HG03097 (cell line): ENCODE data around the gene C12orf76.
"Not testable (repeated sequence)": the region's sequence is repeated elsewhere in the genome, so short reads cannot be mapped to it uniquely, and the experiment has no call there.

Experiments
- ATAC-seq: cut with Tn5 transposase; IDR thresholded peaks from one replicate; pipeline ENCODE4 v1.9.1; 2021; ENCODE audit not compliant: unreplicated experiment, low FRiP score

Gene C12orf76

DNA sequence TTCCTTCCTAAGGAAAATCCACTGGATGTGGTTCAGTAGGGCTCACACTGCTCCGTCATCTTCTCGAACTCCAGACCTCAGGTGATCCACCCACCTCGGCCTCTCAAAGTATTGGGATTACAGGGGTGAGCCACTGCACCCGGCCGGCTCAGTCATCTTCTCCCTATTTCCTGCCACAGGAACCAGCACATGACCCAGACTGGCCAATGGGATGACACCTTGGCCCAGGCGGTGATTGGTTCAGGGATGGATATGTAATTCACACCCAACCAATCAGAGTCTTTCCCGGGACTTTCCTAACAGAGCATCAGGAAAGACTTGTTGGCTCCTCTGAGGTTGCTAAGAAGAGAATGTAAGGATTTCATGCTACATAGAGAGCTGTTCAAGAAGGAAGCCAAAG is 19.2 kb upstream of the C12orf76 start:
- ATAC-seq: no peak

DNA sequence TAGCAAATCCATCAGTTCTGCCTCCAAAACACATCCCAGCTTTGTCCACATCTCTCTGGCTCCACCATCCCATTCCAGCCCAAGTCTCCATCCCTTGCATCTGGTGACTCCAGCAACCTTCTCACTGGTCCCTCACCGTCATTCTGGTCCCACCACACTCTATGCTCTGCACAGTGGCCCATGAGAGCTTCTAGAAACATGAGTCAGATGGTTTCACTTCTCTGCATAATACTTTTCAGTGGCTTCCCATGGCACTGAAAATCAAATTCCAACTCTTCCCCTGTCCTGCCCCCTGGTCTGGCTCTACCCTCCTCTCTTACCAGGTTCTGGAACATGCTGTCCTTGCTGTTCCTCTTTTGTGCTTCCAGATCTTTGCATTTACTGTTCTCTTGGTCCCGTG is 17.2 kb upstream of the C12orf76 start:
- ATAC-seq: no peak

DNA sequence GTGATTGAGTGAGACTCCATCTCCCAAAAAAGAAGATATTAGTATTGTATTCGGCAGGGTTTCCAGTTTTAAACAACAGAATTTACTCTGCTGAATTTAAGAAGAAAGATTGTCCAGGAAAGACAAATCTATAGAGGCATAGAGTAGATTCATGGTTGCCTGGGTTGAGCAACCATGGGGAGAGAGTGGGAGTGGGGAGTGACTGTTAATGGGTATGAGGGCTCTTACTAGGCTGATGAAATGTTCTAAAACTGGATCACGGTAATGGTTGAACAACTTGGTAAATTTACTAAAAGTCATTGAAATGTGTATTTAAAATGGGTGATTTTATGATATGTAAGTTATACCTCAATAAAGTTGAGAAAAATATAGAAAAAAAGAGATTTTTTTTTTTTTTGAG is 13.9 kb upstream of the C12orf76 start:
- ATAC-seq: no peak

DNA sequence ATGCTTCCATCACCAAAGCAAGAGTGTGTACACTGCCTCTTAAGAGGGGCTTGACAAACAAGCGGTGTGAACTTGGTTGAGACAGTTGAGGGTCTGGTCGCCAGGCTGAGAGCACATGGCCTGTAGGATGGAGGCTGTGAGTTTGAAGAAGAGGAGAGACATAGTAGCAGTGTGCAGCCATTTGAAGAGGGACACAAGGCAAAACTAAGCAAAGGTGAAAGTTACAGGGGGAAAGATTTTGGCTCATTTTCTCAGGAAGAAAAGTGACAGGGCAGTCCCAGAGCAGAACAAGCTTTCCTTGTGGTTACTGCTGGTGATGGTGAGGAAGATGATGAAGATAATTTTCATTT is 11.3 kb upstream of the C12orf76 start:
- ATAC-seq: no peak

GRCh38 chr12:110058875-110059615 is 10.7 kb upstream of the C12orf76 start:
- no peak for ATAC-seq

- not testable (repeated sequence) for ATAC-seq
Measured at GRCh38 chr12:110056643-110057042, 8.3 kb upstream of the C12orf76 start.

DNA sequence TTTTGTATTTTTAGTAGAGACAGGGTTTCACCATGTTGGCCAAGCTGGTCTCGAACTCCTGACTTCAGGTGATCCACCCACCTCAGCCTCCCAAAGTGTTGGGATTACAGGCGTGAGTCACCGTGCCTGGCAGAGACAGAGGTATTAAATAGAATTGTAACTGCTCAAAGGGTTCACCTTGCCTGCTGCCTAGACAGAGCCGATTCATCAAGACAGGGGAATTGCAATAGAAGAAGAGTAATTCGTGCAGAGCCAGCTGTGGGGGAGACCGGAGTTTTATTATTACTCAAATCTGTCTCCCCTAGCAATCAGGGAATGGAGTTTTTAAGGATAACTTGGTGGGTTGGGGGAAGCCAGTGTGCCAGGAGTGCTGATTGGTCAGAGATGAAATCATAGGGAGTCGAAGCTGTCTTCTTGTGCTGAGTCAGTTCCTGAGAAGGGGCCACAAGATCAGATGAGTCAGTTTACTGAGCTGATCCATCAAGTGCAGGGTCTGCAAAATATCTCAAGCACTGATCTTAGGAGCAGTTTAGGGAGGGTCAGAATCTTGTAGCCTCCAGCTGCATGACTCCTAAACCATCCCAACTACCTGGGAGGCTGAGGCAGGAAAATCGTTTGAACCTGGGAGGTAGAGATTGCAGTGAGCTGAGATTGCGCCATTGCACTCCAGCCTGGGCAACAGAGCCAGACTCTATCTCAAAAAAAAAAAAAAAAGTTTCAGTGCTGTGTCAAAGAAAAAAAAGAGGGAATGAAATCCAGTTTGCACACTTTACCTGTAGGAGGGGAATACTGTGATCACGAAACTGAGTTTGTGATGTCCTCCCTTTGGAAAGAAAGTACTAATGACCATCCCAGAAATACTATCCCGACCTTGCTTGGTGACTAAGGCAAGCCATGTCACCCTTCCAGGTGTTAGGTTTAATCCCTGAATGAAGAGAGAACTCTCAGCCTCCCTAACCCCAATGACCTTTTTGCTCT is 7.3 kb upstream of the C12orf76 start:
- not testable (repeated sequence) for ATAC-seq

- ATAC-seq: no peak
Measured at GRCh38 chr12:110050927-110051326, 2.6 kb upstream of the C12orf76 start.

GRCh38 chr12:110049666-110050065 is 1.3 kb upstream of the C12orf76 start:
- ATAC-seq: not testable (repeated sequence)

DNA sequence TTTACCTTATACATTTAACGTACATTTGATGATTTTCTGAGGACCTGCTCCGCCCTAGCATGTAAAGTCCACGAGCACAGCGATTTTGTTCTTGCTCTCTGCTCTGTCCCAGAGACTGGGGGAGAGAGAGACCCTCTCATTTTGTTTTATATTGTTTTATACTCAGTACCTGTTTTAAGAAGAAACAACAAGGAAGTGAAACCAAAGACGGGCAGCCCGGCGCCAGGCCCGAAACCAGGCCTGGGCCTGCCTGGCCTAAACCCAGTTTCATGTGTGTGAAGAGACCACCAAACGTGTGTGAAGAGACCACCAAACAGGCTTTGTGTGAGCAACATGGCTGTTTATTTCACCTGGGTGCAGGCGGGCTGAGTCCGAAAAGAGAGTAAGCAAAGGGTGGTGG is 712 bp upstream of the C12orf76 start:
- ATAC-seq: not testable (repeated sequence)

DNA sequence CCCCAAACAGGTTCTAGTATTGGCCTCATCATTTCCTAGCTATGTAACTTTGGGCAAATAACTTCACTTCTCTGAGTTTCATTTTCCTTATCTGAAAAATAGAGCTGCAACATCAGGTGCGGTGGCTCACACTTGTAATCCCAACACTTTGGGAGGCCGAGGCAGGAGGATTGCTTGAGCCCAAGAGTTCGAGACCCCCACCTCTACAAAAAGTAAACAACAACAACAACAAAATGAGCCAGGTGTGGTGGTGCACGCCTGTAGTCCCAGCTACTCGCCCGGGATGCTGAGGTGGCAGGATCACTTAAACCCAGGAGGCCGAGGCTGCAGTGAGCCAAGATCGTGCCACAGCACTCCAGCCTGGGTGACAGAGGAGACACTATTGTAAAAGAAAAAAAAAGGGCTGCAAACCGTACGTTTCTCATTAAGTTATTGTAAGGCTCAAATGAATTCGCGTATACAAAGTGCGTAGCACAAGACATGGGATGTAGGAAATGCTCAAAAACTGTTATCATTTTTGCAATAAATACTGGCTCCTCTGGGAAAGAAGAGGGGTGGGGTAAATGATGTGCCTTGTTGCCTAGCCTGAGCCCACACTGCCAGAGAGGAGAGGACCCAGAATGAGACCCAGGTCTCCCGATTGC is 903 bp downstream of the C12orf76 start:
- ATAC-seq: no peak

- ATAC-seq: no peak
Measured at GRCh38 chr12:110046451-110047187, 1.7 kb downstream of the C12orf76 start.

DNA sequence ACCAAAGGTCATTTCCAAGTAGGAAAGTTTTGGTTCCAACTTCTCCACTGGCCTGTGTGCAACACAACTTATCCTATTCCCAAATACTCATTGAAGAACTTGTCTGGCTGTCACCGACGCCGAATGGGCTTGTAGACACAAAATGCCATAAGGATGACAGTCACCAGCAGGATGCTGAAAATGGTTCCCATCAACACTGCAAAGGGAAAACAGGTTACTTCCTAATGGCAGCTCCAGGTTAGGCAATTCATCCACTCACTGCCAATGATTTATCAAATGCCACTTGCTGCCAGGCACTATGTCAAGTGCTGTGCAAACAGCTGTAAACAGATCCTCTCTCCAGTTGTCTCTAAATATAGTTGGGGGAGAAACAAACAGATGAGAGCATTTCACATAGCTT is 6.1 kb downstream of the C12orf76 start:
- no peak for ATAC-seq

- no peak for ATAC-seq
Measured at GRCh38 chr12:110039085-110039807, 9.1 kb downstream of the C12orf76 start.

DNA sequence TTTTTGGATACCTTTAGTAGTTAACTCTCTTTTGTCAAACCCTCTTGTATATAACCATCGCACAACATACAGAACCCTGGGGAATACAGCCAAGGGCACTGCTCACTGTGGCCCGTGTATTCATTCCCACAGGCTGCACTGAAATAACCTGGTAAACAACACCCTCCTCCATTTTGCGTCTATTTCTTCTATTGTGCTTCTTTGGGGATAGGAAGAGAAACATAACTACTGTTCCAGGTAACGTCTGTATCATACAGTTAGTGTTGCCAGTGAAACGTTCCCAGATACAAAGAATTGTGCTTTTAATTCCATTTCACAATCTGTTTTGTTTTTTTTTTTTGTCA is 9.6 kb downstream of the C12orf76 start:
- ATAC-seq: no peak

GRCh38 chr12:110037315-110037714 is 11.0 kb downstream of the C12orf76 start:
- no peak for ATAC-seq

- ATAC-seq: no peak
Measured at GRCh38 chr12:110035534-110036104, 12.7 kb downstream of the C12orf76 start.

DNA sequence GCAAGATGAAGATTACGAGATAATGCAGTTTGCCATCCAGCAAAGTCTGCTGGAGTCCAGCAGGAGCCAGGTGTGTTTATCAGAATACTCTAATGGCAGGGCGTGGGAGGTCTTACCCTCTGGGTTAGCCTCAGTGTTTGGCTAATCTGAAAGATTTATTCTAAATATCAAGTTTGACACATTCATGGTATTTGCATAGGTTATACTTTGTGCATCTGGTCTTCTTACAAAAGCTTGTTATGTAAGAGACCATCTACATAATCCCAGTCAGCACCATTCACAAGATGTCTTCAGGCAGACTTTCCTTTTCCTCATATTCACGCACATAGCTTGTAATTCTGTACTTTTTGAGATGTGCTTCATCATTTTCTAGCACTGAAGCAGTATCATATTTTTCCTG is 14.4 kb downstream of the C12orf76 start:
- ATAC-seq: no peak

DNA sequence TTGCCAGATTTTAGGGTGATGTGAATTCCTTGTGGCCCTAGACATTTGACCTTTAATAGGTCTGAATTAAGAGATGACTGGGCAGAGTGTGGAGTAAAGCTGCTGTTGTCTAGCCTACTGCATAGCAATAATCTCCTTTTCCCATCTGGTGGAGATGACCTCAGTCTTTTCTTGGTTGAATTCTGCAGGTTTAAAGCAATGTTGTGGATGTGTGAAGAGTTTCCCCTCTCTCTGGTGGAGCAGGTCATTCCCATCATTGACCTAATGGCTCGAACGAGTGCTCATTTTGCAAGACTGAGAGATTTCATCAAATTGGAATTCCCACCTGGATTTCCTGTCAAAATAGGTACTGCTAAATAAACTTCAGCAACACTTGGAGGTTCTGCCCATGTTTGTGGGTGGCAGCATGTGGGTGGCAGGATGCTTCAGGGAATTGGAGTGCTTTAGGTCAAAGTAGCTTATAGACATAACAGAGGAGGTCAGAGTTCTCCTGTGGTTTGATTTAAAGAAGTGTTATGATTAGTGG is 19.0 kb downstream of the C12orf76 start:
- ATAC-seq: no peak
